ENCODE measurements around the gene TRPM2.

Gene TRPM2

GRCh38 chr21:44312089-44312488 lies 41.3 kb upstream of the TRPM2 start:
- DNase-seq (ENCODE audit: insufficient read length, low spot score) (no peak), FAIRE-seq (no peak)
- TF ChIP-seq, protein P1, sequence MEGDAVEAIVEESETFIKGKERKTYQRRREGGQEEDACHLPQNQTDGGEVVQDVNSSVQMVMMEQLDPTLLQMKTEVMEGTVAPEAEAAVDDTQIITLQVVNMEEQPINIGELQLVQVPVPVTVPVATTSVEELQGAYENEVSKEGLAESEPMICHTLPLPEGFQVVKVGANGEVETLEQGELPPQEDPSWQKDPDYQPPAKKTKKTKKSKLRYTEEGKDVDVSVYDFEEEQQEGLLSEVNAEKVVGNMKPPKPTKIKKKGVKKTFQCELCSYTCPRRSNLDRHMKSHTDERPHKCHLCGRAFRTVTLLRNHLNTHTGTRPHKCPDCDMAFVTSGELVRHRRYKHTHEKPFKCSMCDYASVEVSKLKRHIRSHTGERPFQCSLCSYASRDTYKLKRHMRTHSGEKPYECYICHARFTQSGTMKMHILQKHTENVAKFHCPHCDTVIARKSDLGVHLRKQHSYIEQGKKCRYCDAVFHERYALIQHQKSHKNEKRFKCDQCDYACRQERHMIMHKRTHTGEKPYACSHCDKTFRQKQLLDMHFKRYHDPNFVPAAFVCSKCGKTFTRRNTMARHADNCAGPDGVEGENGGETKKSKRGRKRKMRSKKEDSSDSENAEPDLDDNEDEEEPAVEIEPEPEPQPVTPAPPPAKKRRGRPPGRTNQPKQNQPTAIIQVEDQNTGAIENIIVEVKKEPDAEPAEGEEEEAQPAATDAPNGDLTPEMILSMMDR (IDR thresholded peaks at IDR 0.05; ENCODE audit: insufficient read depth, missing control alignments): no peak

- DNase-seq (ENCODE audit: insufficient read length, low spot score) (no peak), FAIRE-seq (no peak)
- TF ChIP-seq, protein P1 (IDR thresholded peaks at IDR 0.05; ENCODE audit: insufficient read depth, missing control alignments): no peak
Measured at GRCh38 chr21:44312716-44313115, 40.7 kb upstream of the TRPM2 start.

- DNase-seq (ENCODE audit: insufficient read length, low spot score) (no peak), FAIRE-seq (no peak)
- TF ChIP-seq, protein P1 (IDR thresholded peaks at IDR 0.05; ENCODE audit: insufficient read depth, missing control alignments): no peak
Measured at GRCh38 chr21:44313451-44313850, 40.0 kb upstream of the TRPM2 start.

- DNase-seq (ENCODE audit: insufficient read length, low spot score): no peak
- no peak for FAIRE-seq
Measured at GRCh38 chr21:44314128-44314527, 39.3 kb upstream of the TRPM2 start.

DNA sequence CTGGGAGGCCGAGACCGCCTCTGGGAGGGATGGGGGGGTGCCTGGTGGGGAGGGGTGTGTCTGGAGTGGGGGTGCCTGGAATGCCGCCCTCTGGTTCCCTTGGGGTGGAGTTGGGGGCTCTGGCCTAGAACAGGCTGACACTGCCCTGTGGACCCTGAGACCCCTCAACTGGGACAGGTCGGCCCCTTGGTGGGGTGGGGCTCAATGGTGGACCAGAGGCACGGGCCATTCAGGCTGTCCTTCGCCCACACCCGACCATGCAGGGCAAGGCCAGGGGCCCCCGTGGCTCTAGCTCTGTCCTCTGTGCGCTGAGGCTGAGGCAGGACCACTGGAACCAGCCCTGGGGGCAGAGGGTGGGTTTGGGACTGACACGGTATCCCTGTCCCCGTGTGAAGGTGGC lies 38.9 kb upstream of the TRPM2 start:
- FAIRE-seq (no peak), DNase-seq (ENCODE audit: insufficient read length, low spot score) (no peak)
- TF ChIP-seq, protein P1 (IDR thresholded peaks at IDR 0.05; ENCODE audit: insufficient read depth, missing control alignments): no peak

More at GRCh38 chr21:44314128-44314527, 39.3 kb upstream of the TRPM2 start:
- TF ChIP-seq, protein P1 (IDR thresholded peaks at IDR 0.05; ENCODE audit: insufficient read depth, missing control alignments): no peak

GRCh38 chr21:44315691-44316203 lies 37.7 kb upstream of the TRPM2 start:
- no peak for FAIRE-seq
- DNase-seq (ENCODE audit: insufficient read length, low spot score): no peak
- TF ChIP-seq, protein P1 (IDR thresholded peaks at IDR 0.05; ENCODE audit: insufficient read depth, missing control alignments): no peak

DNA sequence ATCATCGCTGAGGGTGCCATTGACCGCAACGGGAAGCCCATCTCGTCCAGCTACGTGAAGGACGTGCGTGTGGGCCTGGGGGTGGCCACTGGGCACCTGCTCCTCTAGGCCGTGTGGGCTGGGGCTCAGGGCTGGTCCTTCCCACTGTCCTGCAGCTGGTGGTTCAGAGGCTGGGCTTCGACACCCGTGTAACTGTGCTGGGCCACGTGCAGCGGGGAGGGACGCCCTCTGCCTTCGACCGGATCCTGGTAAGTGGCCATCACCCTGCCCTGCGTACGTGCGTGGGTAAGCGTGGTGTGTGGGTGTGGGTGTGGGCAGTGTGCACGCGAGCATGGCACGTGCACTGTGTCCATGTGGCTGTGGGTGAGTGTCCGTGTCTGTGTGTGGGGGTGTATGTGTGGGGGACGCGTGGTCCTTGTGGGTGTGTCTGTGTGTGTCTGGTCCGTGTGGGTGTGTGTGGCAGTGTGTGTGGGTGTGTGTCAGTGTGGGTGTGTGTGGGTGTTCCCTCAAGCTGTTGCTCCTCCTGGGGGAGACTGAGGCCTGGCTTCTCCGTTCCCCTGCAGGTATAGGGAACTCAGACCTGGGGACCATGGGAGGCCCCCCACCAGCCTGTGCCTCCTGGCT lies 37.0 kb upstream of the TRPM2 start:
- DNase-seq (ENCODE audit: insufficient read length, low spot score) (no peak), FAIRE-seq (no peak)
- TF ChIP-seq, protein P1 (IDR thresholded peaks at IDR 0.05; ENCODE audit: insufficient read depth, missing control alignments): no peak
